Activated CD8-positive, alpha-beta memory T cell treated with anti-CD3 and anti-CD28 coated beads, Interleukin-2, amount 10 ng/mL, durations not matched to agents 7 days and 5 days (primary cell): ENCODE results near the gene NRAP. TPM values are rescaled to one million over a fixed set of nuclear protein-coding genes. Genes with fewer than 3 reads are reported as not detected.

Experiments
- ATAC-seq: fragments of 150-1000 bp; cut with Tn5 transposase; one replicate; pipeline ENCODE4 v1.10.0; 2021; ENCODE audit warnings: moderate library complexity
- CTCF ChIA-PET: fragments of 350-600 bp; sonication (Branson Sonifier 250); formaldehyde crosslinking; loops from one replicate; lab custom pipeline; 2021; ENCODE audit warnings: antibody characterized with exemption; lab: Charles Lee
- DNase-seq: peaks from one replicate; pipeline ENCODE4 v3.0.0-alpha.2; 2020
- H3K27ac Mint-ChIP-seq: one replicate; pipeline ENCODE4 v1.8.0; 2021; ENCODE audit warnings: mild to moderate bottlenecking, mixed read lengths
- H3K27me3 Mint-ChIP-seq: one replicate; pipeline ENCODE4 v1.8.0; 2021; ENCODE audit warnings: mixed read lengths
- H3K36me3 Mint-ChIP-seq: one replicate; pipeline ENCODE4 v1.8.0; 2021; ENCODE audit warnings: mild to moderate bottlenecking, mixed read lengths
- H3K4me1 Mint-ChIP-seq: one replicate; pipeline ENCODE4 v1.8.0; 2021; ENCODE audit warnings: mixed read lengths
- H3K4me3 Mint-ChIP-seq: one replicate; pipeline ENCODE4 v1.8.0; 2021; ENCODE audit warnings: mild to moderate bottlenecking, moderate library complexity, mixed read lengths
- H3K9me3 Mint-ChIP-seq: one replicate; pipeline ENCODE4 v1.8.0; 2022; ENCODE audit warnings: low read depth, mixed read lengths
- total RNA-seq, 2 experiments: library from RNA; stranded (reverse); gene quantifications; one replicate each; pipeline ENCODE4 v1.2.3, GENCODE V29; 2021

NRAP gene
- total RNA-seq, 2 experiments from 2014 or later: not detected

- CTCF ChIA-PET: no interaction called here
- Mint-ChIP-seq H3K4me1 (no peaks in the 10 kb centered on the region), H3K27ac (no peak overlapping the region), H3K4me3 (no peak overlapping the region), H3K27me3 (peaks cover 50% of the 10 kb centered on the region), H3K36me3 (no peaks in the 10 kb centered on the region), H3K9me3 (no peaks in the 10 kb centered on the region)
- ATAC-seq: no peak
- DNase-seq: no peak
These were observed 43.3 kb downstream of the NRAP start for GRCh38 chr10:113620511-113620910.

- no peaks in the 10 kb centered on the region for H3K9me3 Mint-ChIP-seq
- CTCF ChIA-PET: no interaction called here
- no peaks in the 10 kb centered on the region for H3K36me3 Mint-ChIP-seq
- DNase-seq (no peak), ATAC-seq (no peak)
- H3K4me1 Mint-ChIP-seq: no peaks in the 10 kb centered on the region
- no peak overlapping the region for H3K27ac Mint-ChIP-seq
- H3K4me3 Mint-ChIP-seq: no peak overlapping the region
- peaks cover 53% of the 10 kb centered on the region for H3K27me3 Mint-ChIP-seq
These were observed 44.4 kb downstream of the NRAP start for GRCh38 chr10:113619401-113619800.

GRCh38 chr10:113618338-113618737 lies 45.5 kb downstream of the NRAP start:
- Mint-ChIP-seq H3K4me1 (no peaks in the 10 kb centered on the region), H3K9me3 (no peaks in the 10 kb centered on the region), H3K27me3 (peaks cover 54% of the 10 kb centered on the region), H3K4me3 (no peak overlapping the region), H3K27ac (no peak overlapping the region), H3K36me3 (no peaks in the 10 kb centered on the region)
- no peak for DNase-seq
- ATAC-seq: no peak
- CTCF ChIA-PET: no interaction called here

- H3K4me3 Mint-ChIP-seq: no peak overlapping the region
- no peaks in the 10 kb centered on the region for H3K4me1 Mint-ChIP-seq
- H3K36me3 Mint-ChIP-seq: no peaks in the 10 kb centered on the region
- ATAC-seq: no peak
- no peaks in the 10 kb centered on the region for H3K9me3 Mint-ChIP-seq
- peaks cover 60% of the 10 kb centered on the region for H3K27me3 Mint-ChIP-seq
- H3K27ac Mint-ChIP-seq: no peak overlapping the region
- CTCF ChIA-PET: no interaction called here
- DNase-seq: no peak
These were observed 46.8 kb downstream of the NRAP start for GRCh38 chr10:113617086-113617485.

GRCh38 chr10:113616244-113617074 lies 47.4 kb downstream of the NRAP start:
- ATAC-seq (no peak), DNase-seq (no peak)
- Mint-ChIP-seq H3K9me3 (no peaks in the 10 kb centered on the region), H3K27ac (no peak overlapping the region), H3K4me1 (no peaks in the 10 kb centered on the region), H3K4me3 (no peak overlapping the region), H3K27me3 (peaks cover 65% of the 10 kb centered on the region), H3K36me3 (no peaks in the 10 kb centered on the region)
- CTCF ChIA-PET: no interaction called here

GRCh38 chr10:113613977-113614690 lies 49.7 kb downstream of the NRAP start:
- CTCF ChIA-PET: no interaction called here
- Mint-ChIP-seq H3K4me1 (no peaks in the 10 kb centered on the region), H3K36me3 (no peaks in the 10 kb centered on the region), H3K27me3 (peaks cover 62% of the 10 kb centered on the region), H3K9me3 (no peaks in the 10 kb centered on the region), H3K27ac (no peak overlapping the region), H3K4me3 (no peak overlapping the region)
- no peak for DNase-seq
- no peak for ATAC-seq

GRCh38 chr10:113613427-113613826 lies 50.4 kb downstream of the NRAP start:
- Mint-ChIP-seq H3K4me1 (no peaks in the 10 kb centered on the region), H3K4me3 (no peak overlapping the region), H3K36me3 (no peaks in the 10 kb centered on the region), H3K9me3 (no peaks in the 10 kb centered on the region), H3K27me3 (peaks cover 59% of the 10 kb centered on the region), H3K27ac (no peak overlapping the region)
- DNase-seq: no peak
- ATAC-seq: no peak
- CTCF ChIA-PET: no interaction called here

GRCh38 chr10:113612154-113612553 lies 51.7 kb downstream of the NRAP start:
- Mint-ChIP-seq H3K27ac (no peak overlapping the region), H3K4me3 (no peak overlapping the region), H3K36me3 (no peaks in the 10 kb centered on the region), H3K4me1 (no peaks in the 10 kb centered on the region), H3K27me3 (peaks cover 58% of the 10 kb centered on the region), H3K9me3 (no peaks in the 10 kb centered on the region)
- DNase-seq (no peak), ATAC-seq (no peak)
- CTCF ChIA-PET: no interaction called here

- no peaks in the 10 kb centered on the region for H3K36me3 Mint-ChIP-seq
- ATAC-seq: no peak
- no peak for DNase-seq
- no peak overlapping the region for H3K4me3 Mint-ChIP-seq
- H3K9me3 Mint-ChIP-seq: no peaks in the 10 kb centered on the region
- peaks cover 46% of the 10 kb centered on the region for H3K27me3 Mint-ChIP-seq
- CTCF ChIA-PET: no interaction called here
- no peaks in the 10 kb centered on the region for H3K4me1 Mint-ChIP-seq
- H3K27ac Mint-ChIP-seq: no peak overlapping the region
These were observed 52.9 kb downstream of the NRAP start for GRCh38 chr10:113610631-113611601.

- no peak overlapping the region for H3K4me3 Mint-ChIP-seq
- no peak overlapping the region for H3K27ac Mint-ChIP-seq
- H3K36me3 Mint-ChIP-seq: no peaks in the 10 kb centered on the region
- H3K27me3 Mint-ChIP-seq: peaks cover 41% of the 10 kb centered on the region
- ATAC-seq (no peak), DNase-seq (no peak)
- no peaks in the 10 kb centered on the region for H3K4me1 Mint-ChIP-seq
- CTCF ChIA-PET: no interaction called here
- no peaks in the 10 kb centered on the region for H3K9me3 Mint-ChIP-seq
These were observed 54.1 kb downstream of the NRAP start for GRCh38 chr10:113609704-113610108.

GRCh38 chr10:113605268-113605978 lies 58.4 kb downstream of the NRAP start:
- Mint-ChIP-seq H3K4me3 (no peak overlapping the region), H3K27ac (no peak overlapping the region), H3K27me3 (peaks cover 21% of the 10 kb centered on the region), H3K4me1 (no peaks in the 10 kb centered on the region), H3K9me3 (no peaks in the 10 kb centered on the region), H3K36me3 (no peaks in the 10 kb centered on the region)
- DNase-seq: no peak
- ATAC-seq: no peak
- CTCF ChIA-PET: no interaction called here

- ATAC-seq: no peak
- Mint-ChIP-seq H3K36me3 (no peaks in the 10 kb centered on the region), H3K4me1 (no peaks in the 10 kb centered on the region)
These were observed 59.3 kb downstream of the NRAP start for GRCh38 chr10:113604572-113604971.

More at GRCh38 chr10:113604572-113604971, 59.3 kb downstream of the NRAP start:
- DNase-seq: no peak
- Mint-ChIP-seq H3K27me3 (peaks cover 20% of the 10 kb centered on the region), H3K4me3 (no peak overlapping the region), H3K27ac (no peak overlapping the region), H3K9me3 (no peaks in the 10 kb centered on the region)
- CTCF ChIA-PET: no interaction called here
